C4-2B (cell line): ENCODE measurements around the gene RCSD1.

Experiments used
- H3K27ac ChIP-seq: fragments of 450-650 bp; 2 replicates; pipeline ENCODE4 v1.5.1; 2017
- CTCF ChIP-seq: fragments of 450-650 bp; conservative IDR thresholded peaks from 2 replicates; pipeline ENCODE4 v1.5.1; 2017; ENCODE audit warnings: mild to moderate bottlenecking
- ZFX ChIP-seq: fragments of 450-650 bp; IDR thresholded peaks from 2 replicates; pipeline ENCODE4 v1.6.1; 2017

RCSD1 gene

DNA sequence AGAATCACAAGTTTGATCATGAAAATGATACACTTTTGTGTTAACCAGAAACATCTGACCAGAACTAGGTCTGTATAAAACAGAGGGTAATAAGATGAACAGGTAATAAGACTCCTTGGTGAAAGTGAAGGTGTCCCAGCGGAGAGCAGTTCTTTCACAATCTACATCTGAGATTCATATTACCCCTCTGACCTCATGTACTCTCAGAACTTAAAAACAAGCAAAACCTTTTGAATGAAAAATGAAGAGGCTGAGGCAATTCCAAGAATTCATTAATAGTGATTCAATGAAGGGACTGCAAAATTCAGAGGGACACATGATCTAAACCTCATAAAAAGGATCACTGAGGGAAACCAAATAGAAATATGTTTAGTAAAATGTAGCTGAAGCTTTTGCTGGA lies 80.8 kb downstream of the RCSD1 start:
- H3K27ac ChIP-seq, result no peak overlapping the region
- TF ChIP-seq CTCF (no peak), ZFX (no peak)

DNA sequence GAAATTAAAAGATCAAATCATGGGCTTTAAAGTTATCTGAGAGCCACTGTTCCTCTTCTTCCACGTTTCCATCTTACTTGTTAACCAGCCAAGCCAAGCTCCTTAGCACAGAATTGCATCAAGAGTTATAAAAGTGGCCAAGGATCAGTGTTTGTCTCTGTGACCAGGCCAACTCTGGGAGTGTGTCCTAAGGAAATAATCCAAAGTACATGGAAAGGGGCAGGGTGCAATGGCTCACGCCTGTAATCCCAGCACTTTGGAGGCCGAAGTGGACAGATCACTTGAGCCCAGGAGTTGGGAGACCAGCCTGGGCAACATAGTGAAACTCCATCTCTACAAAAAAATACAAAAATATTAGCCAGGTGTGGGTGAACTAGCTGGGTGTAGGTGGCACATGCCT lies 81.8 kb downstream of the RCSD1 start:
- no peak for TF ChIP-seq CTCF
- no peak for TF ChIP-seq ZFX

DNA sequence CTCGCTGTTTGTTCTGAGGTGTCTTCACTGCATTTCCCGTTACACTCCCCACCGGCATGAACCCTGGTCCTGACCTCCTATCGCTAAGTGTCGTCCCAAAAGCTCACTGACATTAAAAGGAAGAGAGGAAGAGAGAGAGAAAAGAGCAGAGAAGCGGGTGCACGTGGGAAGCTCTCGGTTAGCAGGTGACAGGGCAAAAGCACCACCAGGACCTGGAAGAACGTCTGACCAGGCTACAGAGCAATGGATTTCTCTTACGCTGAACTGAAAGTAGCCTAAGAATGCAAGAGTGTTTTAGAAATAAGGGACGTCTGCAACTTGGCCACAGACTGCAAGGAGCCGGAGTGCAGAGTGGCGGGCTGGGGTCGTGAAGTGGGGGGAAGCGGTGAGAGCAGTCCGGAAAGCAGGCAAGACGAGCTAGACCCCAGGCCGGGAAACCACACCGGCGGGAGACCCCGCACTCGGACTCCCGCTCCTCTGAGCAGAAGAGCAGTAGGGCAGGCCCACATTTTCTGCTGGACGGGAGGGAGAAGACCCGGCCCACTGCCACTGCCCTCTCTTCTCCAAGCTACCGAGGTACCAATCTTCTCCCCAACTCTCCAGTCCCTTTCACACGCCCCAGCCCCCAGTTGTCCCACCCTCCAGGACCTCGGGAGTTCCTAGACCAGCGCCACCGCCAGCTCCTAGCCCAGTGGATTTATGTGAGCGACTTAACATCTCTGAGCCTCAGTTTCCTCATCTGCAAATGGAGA lies 83.5 kb downstream of the RCSD1 start:
- no peak for TF ChIP-seq CTCF
- no peak for TF ChIP-seq ZFX
- H3K27ac ChIP-seq, result peak overlapping the region; percentile 94

More for the DNA sequence above, 81.8 kb downstream of the RCSD1 start:
- H3K27ac ChIP-seq, result no peak overlapping the region; the same call in 1 of the 2 replicates

DNA sequence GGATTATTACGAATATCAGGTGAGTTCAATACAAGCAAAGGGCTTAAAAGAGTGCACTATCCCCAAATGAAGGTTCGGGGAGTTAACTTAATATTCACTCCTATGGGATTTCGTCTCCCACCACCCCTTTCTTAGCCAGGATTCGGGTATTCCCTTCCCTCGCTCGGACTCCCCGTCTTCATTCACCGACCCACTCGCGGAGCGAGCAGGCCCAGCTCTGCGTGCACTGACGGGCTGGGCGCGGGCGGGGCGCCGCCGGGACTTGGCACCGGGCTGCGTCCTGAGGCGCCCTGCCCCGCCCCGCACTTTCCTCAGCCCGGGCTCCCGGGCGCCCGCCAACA lies 84.0 kb downstream of the RCSD1 start:
- no peak for TF ChIP-seq CTCF
- peak; percentile 41; the same call in 1 of the 2 replicates for TF ChIP-seq ZFX
- H3K27ac ChIP-seq, result peak overlapping the region; percentile 94

GRCh38 chr1:167714439-167715156 lies 84.6 kb downstream of the RCSD1 start:
- H3K27ac ChIP-seq, result peak overlapping the region; percentile 94
- TF ChIP-seq CTCF, result no peak
- TF ChIP-seq ZFX, result no peak

DNA sequence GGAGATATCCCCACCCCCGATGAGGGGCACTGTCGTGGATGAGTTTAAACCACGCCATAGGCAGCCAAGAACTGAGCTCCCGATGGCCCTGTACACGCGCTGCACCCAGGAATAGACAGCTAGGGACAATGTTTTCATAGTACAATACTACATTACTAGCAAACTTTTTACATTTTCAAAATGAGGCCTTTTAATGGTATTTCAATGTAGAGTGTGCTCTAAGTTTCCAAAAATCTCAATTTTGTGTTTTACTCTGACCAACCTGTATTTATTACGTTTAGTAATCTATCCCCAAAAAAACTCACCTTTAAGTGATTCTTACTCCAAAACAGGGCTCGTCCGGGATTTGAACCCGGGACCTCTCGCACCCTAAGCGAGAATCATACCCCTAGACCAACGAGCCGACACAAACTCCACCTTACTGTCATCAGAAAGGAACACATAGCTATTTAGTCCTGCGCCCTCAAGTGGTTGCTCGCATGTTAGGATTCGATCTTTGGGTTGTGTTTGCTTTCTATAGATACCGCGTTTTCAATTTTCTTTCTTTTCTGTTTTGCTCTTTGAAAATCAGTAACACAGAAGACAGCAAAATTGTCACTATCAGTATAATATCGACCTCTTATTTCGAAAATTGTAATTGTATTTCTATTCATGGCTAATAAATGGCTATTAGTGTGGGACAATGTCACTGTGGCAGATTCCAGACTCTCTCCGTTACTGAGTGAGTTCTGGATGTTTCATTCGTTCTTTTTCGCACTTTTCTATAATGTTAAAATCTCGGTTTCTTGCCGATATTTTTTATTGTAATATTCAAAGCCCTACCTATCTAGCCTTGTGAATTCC lies 85.3 kb downstream of the RCSD1 start:
- TF ChIP-seq CTCF, result peak; percentile 94
- TF ChIP-seq ZFX, result no peak
- H3K27ac ChIP-seq, result peak overlapping the region; percentile 94

GRCh38 chr1:167716000-167716271 lies 85.9 kb downstream of the RCSD1 start:
- H3K27ac ChIP-seq, result peak overlapping the region; percentile 61
- TF ChIP-seq CTCF (no peak), ZFX (no peak)
